H54 (cell line): ENCODE data around the gene COQ8B.

ENCODE experiments used
- DNase-seq: peaks from one replicate; pipeline ENCODE4 v3.0.0; 2011; ENCODE audit warnings: low spot score, mixed read lengths; ENCODE audit not compliant: insufficient read length
- FAIRE-seq: peaks from 3 replicates; lab custom pipeline; 2011; peaks lifted over from hg19 to GRCh38; lab: Jason Lieb, UNC
- POLR2A ChIP-seq: IDR thresholded peaks from 2 replicates; pipeline ENCODE4 v1.6.1; 2011; ENCODE audit warnings: low read depth, mild to moderate bottlenecking, low read length

The COQ8B gene

GRCh38 chr19:40750058-40750873 lies 33.6 kb upstream of the COQ8B start, which contains the start of gene ACTMAP:
TSS of gene ACTMAP (minus strand) at chr19:40750477. CDS start at chr19:40749803, 674 bp downstream.
- FAIRE-seq (peak; percentile 89), DNase-seq (peak; percentile 99)
- peak; percentile 31; the same call in 1 of the 2 replicates for TF ChIP-seq POLR2A

- FAIRE-seq (no peak), DNase-seq (no peak)
- no peak for TF ChIP-seq POLR2A
Measured at GRCh38 chr19:40747536-40747935, 30.9 kb upstream of the COQ8B start.

- no peak for TF ChIP-seq POLR2A
- FAIRE-seq (no peak), DNase-seq (no peak)
Measured at GRCh38 chr19:40745402-40745780, 28.7 kb upstream of the COQ8B start.

GRCh38 chr19:40744554-40745401 lies 28.1 kb upstream of the COQ8B start:
- TF ChIP-seq POLR2A, result no peak
- FAIRE-seq, result no peak
- no peak for DNase-seq

GRCh38 chr19:40743926-40744325 lies 27.2 kb upstream of the COQ8B start:
- DNase-seq (no peak), FAIRE-seq (no peak)
- TF ChIP-seq POLR2A, result no peak

GRCh38 chr19:40742886-40743285 lies 26.2 kb upstream of the COQ8B start:
- no peak for TF ChIP-seq POLR2A
- DNase-seq, result no peak
- FAIRE-seq, result no peak

- DNase-seq (no peak), FAIRE-seq (no peak)
- no peak for TF ChIP-seq POLR2A
Measured at GRCh38 chr19:40742477-40742876, 25.8 kb upstream of the COQ8B start.

GRCh38 chr19:40741527-40742390 lies 25.1 kb upstream of the COQ8B start:
- FAIRE-seq, result no peak
- DNase-seq, result no peak
- no peak for TF ChIP-seq POLR2A

GRCh38 chr19:40740747-40741146 lies 24.1 kb upstream of the COQ8B start:
- DNase-seq, result no peak
- no peak for FAIRE-seq
- no peak for TF ChIP-seq POLR2A

GRCh38 chr19:40739871-40740703 lies 23.4 kb upstream of the COQ8B start:
- no peak for FAIRE-seq

GRCh38 chr19:40739030-40739839 lies 22.5 kb upstream of the COQ8B start:
- TF ChIP-seq POLR2A, result no peak
- DNase-seq (no peak), FAIRE-seq (no peak)

More at GRCh38 chr19:40739871-40740703, 23.4 kb upstream of the COQ8B start:
- no peak for TF ChIP-seq POLR2A
- no peak for DNase-seq
